Epithelial cell of proximal tubule (primary cell): ENCODE results near the gene RAPGEFL1. TPM values are rescaled to one million over a fixed set of nuclear protein-coding genes. Genes with fewer than 3 reads are reported as not detected.
"Not testable (repeated sequence)": the region's sequence is repeated elsewhere in the genome, so short reads cannot be mapped to it uniquely, and the experiment has no call there.

Source experiments
- DNase-seq: peaks from one replicate; pipeline ENCODE4 v3.0.0-alpha.2; 2011; ENCODE audit warnings: low read depth
- H3K4me3 ChIP-seq: 2 replicates; pipeline ENCODE4 v1.5.1; 2011; ENCODE audit warnings: low read depth, mild to moderate bottlenecking, low read length
- total RNA-seq: library from RNA; depleted of rRNA; stranded (reverse); fragments of >200 nt; gene quantifications from 2 replicates; pipeline ENCODE4 v1.2.3, GENCODE V29; 2015
- TF ChIP-seq, protein P1 (sequence below): conservative IDR thresholded peaks from 2 replicates; pipeline ENCODE4 v1.5.1; 2012; ENCODE audit warnings: low read depth, mild to moderate bottlenecking, low read length

The RAPGEFL1 gene
- total RNA-seq, 1 donor from 2014 or later, result 2.8 TPM

DNA sequence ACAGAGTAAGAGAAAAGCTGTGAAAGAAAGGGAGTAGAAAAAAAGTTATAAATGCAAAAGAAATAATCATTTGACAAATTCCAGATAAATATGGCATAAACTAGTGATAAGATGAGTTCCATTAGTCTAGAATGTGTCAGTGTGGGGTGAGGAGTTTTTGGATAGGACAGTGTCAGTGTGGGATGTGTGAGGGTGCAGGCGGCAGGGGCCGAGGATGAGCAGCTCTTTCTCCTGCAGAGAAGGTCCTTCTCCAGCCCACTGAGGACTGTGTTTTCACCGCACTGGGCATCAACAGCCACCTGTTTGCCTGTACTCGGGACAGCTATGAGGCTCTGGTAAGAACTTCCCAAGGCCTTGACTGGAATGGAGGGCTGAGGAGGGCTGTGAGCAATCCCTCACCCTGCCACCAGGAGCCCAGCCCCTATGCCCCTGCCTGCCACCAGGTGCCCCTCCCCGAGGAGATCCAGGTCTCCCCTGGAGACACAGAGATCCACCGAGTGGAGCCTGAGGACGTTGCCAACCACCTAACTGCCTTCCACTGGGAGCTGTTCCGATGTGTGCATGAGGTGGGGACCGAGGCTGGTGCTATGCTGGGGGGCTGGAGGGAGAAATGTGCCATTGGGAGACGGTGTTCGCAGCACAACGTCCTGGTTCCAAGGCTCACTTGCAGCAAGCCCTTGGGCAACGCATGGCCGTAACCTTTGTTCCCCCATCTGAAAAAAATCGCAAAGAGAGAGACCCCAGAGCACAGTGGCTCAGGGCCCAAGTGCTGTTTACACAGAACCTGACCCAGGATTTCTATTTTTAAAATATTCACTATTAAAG, 13.1 kb downstream of the RAPGEFL1 start:
- TF ChIP-seq, protein P1, sequence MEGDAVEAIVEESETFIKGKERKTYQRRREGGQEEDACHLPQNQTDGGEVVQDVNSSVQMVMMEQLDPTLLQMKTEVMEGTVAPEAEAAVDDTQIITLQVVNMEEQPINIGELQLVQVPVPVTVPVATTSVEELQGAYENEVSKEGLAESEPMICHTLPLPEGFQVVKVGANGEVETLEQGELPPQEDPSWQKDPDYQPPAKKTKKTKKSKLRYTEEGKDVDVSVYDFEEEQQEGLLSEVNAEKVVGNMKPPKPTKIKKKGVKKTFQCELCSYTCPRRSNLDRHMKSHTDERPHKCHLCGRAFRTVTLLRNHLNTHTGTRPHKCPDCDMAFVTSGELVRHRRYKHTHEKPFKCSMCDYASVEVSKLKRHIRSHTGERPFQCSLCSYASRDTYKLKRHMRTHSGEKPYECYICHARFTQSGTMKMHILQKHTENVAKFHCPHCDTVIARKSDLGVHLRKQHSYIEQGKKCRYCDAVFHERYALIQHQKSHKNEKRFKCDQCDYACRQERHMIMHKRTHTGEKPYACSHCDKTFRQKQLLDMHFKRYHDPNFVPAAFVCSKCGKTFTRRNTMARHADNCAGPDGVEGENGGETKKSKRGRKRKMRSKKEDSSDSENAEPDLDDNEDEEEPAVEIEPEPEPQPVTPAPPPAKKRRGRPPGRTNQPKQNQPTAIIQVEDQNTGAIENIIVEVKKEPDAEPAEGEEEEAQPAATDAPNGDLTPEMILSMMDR, result peak; percentile 38
- H3K4me3 ChIP-seq, result no peak overlapping the region
- DNase-seq, result no peak

DNA sequence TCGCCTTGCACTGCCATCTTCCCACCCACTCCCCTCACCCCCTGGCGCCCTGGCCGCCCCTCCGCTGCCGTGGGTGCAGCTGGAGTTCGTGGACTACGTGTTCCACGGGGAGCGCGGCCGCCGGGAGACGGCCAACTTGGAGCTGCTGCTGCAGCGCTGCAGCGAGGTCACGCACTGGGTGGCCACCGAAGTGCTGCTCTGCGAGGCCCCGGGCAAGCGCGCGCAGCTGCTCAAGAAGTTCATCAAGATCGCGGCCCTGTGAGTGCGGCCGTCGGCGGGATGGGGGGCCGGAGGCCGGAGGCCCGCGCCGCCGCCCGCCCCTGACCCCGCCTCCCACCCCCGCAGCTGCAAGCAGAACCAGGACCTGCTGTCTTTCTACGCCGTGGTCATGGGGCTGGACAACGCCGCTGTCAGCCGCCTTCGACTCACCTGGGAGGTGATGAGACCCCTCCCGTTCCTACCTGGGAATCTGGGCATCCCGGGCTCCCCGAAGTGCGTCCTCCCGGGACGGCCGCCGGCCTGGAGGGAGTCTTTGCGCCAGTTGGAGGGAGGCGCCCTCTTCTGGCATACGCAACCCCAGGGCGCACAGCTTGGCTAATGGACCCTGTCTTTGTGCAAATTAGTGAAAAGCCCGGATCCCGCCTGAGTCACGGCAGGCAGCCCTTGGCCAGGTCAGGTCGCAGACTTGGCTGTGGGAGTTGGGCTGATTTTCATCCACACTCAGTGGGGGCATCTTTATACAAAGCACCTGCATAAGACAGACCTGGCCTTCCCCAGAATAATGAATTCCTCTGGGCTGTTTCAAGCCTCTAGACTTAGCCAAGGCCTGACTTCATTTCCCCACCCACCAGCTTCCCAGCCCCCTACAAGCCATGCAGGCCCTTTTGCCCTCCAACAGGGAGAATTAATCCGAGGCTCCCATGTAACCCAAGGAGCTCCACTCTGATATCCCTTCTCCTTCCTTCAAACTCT, 14.3 kb downstream of the RAPGEFL1 start:
- peak; percentile 32 for DNase-seq
- TF ChIP-seq, protein P1, result peak; percentile 76
- H3K4me3 ChIP-seq, result peak overlapping the region; percentile 63

- H3K4me3 ChIP-seq, result no peak overlapping the region
- DNase-seq, result no peak
- TF ChIP-seq, protein P1, result no peak
Observed at GRCh38 chr17:40192961-40193360, 15.7 kb downstream of the RAPGEFL1 start.

- no peak overlapping the region for H3K4me3 ChIP-seq
- DNase-seq, result no peak
- TF ChIP-seq, protein P1, result no peak
Observed at GRCh38 chr17:40194821-40195220, 17.6 kb downstream of the RAPGEFL1 start.

DNA sequence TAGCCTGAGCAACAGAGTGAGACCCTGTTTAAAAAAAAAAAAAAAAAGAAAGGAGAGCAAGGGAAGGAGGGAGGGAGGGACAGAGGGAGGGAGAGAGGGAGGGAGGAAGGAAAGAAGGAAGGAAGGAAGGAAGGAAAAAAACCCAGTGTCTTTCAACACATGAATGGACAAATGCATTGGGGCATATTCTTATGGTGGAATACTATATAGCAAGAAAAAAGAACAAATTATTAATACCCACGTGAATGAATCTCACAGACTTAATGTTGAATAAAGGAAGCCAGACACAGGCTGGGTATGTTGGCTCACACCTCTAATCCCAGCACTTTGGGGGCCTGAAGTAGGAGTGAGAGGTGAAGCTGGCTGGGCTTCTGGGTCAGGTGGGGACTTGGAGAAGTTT, 20.3 kb downstream of the RAPGEFL1 start:
- TF ChIP-seq, protein P1, result no peak
- H3K4me3 ChIP-seq, result no peak overlapping the region
- DNase-seq, result no peak

GRCh38 chr17:40197965-40198456, 20.7 kb downstream of the RAPGEFL1 start:
- not testable (repeated sequence) for H3K4me3 ChIP-seq, DNase-seq

DNA sequence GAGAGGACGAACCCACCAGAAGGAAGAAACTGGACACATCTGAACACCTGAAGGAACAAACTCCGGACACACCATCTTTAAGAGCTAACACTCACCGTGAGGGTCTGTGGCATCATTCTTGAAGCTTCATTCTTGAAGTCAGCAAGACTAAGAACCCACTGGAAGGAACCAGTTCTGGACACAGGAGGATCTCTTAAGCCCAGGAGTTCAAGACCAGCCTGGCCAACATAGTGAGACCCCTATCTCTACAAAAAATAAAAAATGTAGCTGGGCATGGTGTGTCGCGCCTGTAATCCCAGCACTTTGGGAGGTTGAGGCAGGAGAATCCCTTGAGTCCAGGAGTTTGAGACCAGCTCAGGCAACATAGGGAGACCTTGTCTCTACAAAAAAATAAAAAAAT, 21.3 kb downstream of the RAPGEFL1 start:
- no peak for DNase-seq
- H3K4me3 ChIP-seq, result no peak overlapping the region
- TF ChIP-seq, protein P1, result no peak
